HG03196 (cell line): ENCODE measurements around the gene LEF1.

Experiments
- ATAC-seq: cut with Tn5 transposase; IDR thresholded peaks from one replicate; pipeline ENCODE4 v1.9.1; 2021; ENCODE audit not compliant: unreplicated experiment

Gene LEF1

DNA sequence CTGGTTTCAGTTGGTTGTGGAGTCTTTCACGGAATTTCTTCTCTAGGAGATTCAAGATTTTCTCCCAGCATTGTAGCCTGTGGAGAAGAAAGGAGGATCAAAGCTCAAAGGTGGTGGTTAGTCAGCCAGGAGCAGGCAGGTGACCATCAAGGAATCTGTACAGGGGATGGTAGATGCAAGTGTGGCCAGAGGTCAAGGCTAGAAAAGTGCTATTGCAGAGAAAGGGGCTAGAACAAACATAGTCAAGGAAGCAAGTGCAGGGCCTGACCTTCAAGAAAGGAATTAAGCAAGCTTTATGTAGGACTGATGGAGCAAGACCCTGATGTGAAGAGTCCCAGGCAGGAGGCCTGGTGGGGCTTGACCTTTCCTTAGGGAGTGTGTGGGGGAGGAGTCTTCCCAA, 162.9 kb downstream of the LEF1 start:
- ATAC-seq = no peak

DNA sequence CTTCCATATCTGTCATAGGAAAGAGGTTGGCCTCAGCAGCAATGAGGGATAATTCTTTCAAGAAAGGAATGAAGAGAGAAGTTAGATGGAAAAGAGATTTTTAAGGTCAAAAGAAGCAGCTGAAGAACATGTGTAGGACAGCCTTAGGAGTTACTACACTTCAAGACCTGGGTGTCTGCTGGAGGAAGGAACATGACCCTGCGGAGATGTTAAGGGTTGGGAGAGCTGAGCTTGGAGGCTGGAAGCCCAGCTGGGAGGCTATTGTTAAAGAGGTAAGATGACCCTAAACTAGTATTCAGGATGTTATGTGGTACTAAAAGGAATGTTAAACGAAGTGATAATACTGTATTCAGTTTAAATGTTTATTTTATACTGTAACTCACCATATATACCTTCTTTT, 164.1 kb downstream of the LEF1 start:
- no peak for ATAC-seq

DNA sequence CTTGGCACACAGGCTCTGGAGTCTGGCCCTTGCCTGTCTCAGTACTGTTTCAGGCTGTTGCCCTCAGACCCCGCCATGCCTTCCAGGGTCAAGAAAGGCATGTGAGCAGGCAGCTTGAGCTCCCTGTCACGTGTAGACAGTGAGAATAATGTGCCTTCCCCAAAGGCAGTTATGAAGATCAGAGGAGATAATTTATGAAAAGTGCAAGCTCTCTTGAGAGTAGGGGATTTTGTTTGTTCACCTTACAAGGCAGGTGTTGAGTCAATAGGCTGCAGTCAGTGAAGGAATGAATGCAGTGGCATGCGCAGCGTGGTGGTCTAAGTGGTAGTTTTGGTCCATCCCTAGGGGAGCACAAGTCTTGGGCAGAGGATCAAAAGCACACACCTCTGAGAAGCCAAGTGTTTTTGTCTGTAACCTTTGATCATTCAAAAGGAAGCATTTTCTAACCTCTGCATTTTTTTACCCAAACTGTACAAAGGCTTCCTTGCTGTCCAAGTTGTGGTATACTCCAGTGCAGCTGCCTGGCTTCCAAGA, 164.7 kb downstream of the LEF1 start:
- no peak for ATAC-seq

DNA sequence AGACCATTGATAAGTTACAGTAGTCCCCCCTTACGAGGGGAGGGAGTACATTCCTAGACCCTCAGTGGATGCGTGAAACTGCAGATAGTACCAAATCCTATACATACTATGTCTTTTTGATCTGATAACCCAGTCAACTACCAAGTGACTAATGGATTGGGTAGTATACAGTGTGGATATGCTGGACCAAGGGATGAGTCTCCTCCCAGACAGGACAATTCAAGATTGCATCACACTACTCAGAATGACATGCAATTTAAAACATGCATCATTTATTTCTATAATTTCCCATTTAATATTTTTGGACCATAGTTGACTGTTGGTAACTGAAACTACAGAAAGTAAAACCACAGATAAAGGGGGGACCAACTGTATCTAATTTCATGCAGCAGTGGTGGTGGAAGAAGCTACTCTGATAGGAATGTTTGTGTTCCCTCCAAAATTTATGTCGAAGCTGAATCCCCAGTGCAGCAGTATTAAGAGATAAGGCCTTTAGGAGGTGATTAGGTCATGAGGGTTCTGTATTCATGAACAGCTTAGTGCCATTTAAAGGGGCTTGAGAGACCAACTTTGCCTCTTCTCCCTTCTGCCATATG, 167.1 kb downstream of the LEF1 start:
- ATAC-seq = no peak

DNA sequence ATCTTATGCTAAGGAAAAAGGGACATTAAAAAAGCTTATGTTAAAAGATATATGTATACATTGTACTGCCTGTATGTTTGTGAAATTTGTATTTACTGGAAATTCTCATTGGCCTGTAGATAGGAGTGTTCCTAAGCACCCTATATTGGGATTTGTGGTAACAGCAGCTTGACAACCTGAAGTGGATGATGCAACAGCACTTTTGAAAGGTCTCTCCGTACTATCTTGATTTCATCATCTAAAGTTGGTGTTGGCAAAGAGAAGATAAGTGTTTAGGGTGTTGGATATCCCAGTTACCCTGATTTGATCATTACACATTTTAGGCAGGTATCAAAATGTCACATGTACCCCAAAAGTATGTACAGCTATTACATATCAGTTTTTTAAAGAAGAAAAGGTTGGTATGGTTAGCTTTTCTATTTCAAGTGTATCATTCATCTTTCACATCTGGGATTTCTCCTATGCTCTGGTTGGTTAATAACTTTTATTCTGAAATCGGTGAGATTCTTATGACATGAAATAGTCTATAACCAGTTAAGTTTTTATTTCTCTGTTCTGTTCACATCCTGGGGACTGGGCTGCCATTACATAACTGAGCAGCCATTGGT, 168.7 kb downstream of the LEF1 start:
- no peak for ATAC-seq

DNA sequence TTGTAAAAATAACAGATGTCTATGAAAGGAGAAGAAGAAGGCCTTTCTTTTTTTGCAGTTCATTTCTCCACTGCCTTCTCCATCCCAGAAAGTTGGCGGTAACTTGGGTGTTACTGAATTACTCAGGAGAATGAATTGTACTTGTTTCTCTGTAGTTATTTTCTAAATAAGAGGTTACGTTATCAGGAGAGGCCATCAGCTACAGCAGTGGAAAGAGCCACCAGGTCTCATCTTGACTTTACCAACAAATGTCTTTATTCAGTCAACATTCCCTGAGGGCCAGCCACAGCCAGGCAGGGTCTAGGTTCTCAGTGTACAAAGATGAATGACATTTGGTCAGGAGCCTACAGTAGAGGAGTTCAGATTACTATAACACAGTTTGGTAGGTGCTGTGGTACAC, 170.9 kb downstream of the LEF1 start:
- ATAC-seq = no peak
